Fibroblast of peridontal ligament (primary cell): Measurements from ENCODE around the gene C2orf92.
A peak's percentile ranks its signal among the peaks of the same experiment; 100 is the strongest.
"Not testable (repeated sequence)": the region's sequence is repeated elsewhere in the genome, so short reads cannot be mapped to it uniquely, and the experiment has no call there.

Experiments used
- DNase-seq: peaks from one replicate; pipeline ENCODE4 v3.0.0-alpha.2; 2010; ENCODE audit errors: extremely low read depth

C2orf92 gene

GRCh38 chr2:97660044-97660774 is 9.3 kb upstream of the C2orf92 start:
- no peak for DNase-seq

- no peak for DNase-seq
These were observed 8.6 kb upstream of the C2orf92 start for GRCh38 chr2:97660775-97661389.

GRCh38 chr2:97661927-97662326 is 7.6 kb upstream of the C2orf92 start:
- no peak for DNase-seq

- DNase-seq, result no peak
These were observed 7.1 kb upstream of the C2orf92 start for GRCh38 chr2:97662386-97662894.

GRCh38 chr2:97662895-97663625 is 6.5 kb upstream of the C2orf92 start:
- DNase-seq, result peak; percentile 70

GRCh38 chr2:97663626-97663961 is 5.9 kb upstream of the C2orf92 start:
- no peak for DNase-seq

- DNase-seq, result peak; percentile 97
These were observed 5.4 kb upstream of the C2orf92 start, which contains the start of gene ACTR1B for GRCh38 chr2:97663962-97664635. Gene ACTR1B, minus strand, starts transcription at chr2:97664044. Its CDS starts 154 bp downstream, at chr2:97663890.

GRCh38 chr2:97664636-97664970 is 4.9 kb upstream of the C2orf92 start:
- no peak for DNase-seq

- no peak for DNase-seq
These were observed 958 bp downstream of the C2orf92 start for GRCh38 chr2:97670471-97670870.

GRCh38 chr2:97671526-97671925 is 2.0 kb downstream of the C2orf92 start:
- no peak for DNase-seq

GRCh38 chr2:97672606-97673140 is 3.2 kb downstream of the C2orf92 start:
- DNase-seq, result peak; percentile 28

GRCh38 chr2:97673182-97673914 is 3.8 kb downstream of the C2orf92 start:
- peak; percentile 8 for DNase-seq

- DNase-seq, result no peak
These were observed 4.4 kb downstream of the C2orf92 start for GRCh38 chr2:97673915-97674283.

- DNase-seq, result no peak
These were observed 6.1 kb downstream of the C2orf92 start for GRCh38 chr2:97675430-97676113.

GRCh38 chr2:97676620-97677019 is 7.1 kb downstream of the C2orf92 start:
- no peak for DNase-seq

- DNase-seq, result no peak
These were observed 8.0 kb downstream of the C2orf92 start for GRCh38 chr2:97677480-97677879.

GRCh38 chr2:97678298-97678697 is 8.8 kb downstream of the C2orf92 start:
- no peak for DNase-seq

GRCh38 chr2:97687235-97687634 is 17.7 kb downstream of the C2orf92 start:
- DNase-seq, result not testable (repeated sequence)

GRCh38 chr2:97688062-97688827 is 18.7 kb downstream of the C2orf92 start:
- no peak for DNase-seq

GRCh38 chr2:97691166-97691565 is 21.7 kb downstream of the C2orf92 start:
- DNase-seq, result no peak
